ENCODE measurements around the gene SUGCT.

Gene SUGCT

DNA sequence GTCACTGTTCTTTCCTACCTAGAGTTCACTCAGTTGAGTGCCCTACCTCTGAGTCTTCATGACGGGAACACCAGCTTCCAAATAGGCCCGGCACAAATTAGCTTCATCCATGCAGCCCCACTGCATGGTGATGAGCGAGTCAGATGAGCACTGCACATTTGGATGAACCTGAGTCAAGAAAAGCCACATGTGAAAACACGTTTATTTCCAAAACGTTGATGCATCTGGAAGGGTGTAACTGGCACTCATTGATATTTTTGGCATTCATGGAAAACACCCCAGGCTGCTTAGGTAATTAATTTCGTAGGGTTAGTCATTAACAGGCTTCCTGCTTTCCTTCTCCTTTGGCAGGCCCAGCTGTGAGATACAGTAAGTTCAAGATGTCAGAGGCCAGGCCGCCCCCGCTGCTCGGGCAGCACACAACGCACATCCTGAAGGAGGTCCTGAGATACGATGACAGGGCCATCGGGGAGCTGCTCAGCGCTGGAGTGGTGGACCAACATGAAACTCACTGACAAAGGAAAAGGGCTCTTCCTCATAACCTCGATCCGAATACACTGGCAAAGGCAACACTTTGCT lies 725.2 kb downstream of the SUGCT start:
- Histone ChIP-seq H3K36me3 (ENCODE audit: insufficient read depth, insufficient read length, low read length) (no peaks in the 10 kb centered on the region), H3K9ac (ENCODE audit: insufficient read length, low read depth) (no peak overlapping the region), H3K4me1 (ENCODE audit: insufficient read depth, insufficient read length) (no peaks in the 10 kb centered on the region), H3K4me3 (ENCODE audit: insufficient read length, low read depth) (no peak overlapping the region), H3K9me3 (ENCODE audit: insufficient read depth, low read length) (no peaks in the 10 kb centered on the region), H3K27me3 (ENCODE audit: insufficient read depth, insufficient read length) (no peaks in the 10 kb centered on the region)
- TF ChIP-seq SUZ12 (IDR thresholded peaks at IDR 0.05; ENCODE audit: extremely low read depth, insufficient read depth, insufficient read length), result no peak
- TF ChIP-seq ZNF274 (IDR thresholded peaks at IDR 0.05; ENCODE audit: low read depth, low read length), result no peak
- TF ChIP-seq YY1 (IDR thresholded peaks at IDR 0.05; ENCODE audit: insufficient read depth, insufficient read length), result no peak
- no peak for DNase-seq (ENCODE audit: low read depth, low spot score)

- no peak for DNase-seq (ENCODE audit: low read depth, low spot score)
- H3K4me3 ChIP-seq (ENCODE audit: insufficient read length, low read depth), result no peak overlapping the region
- H3K4me1 ChIP-seq (ENCODE audit: insufficient read depth, insufficient read length), result peaks cover 2% of the 10 kb centered on the region
- H3K9ac ChIP-seq (ENCODE audit: insufficient read length, low read depth), result no peak overlapping the region
- H3K36me3 ChIP-seq (ENCODE audit: insufficient read depth, insufficient read length, low read length), result no peaks in the 10 kb centered on the region
- no peaks in the 10 kb centered on the region for H3K27me3 ChIP-seq (ENCODE audit: insufficient read depth, insufficient read length)
- peaks cover 21% of the 10 kb centered on the region for H3K9me3 ChIP-seq (ENCODE audit: insufficient read depth, low read length)
- no peak for TF ChIP-seq YY1 (IDR thresholded peaks at IDR 0.05; ENCODE audit: insufficient read depth, insufficient read length)
- TF ChIP-seq SUZ12 (IDR thresholded peaks at IDR 0.05; ENCODE audit: extremely low read depth, insufficient read depth, insufficient read length), result no peak
- TF ChIP-seq ZNF274 (IDR thresholded peaks at IDR 0.05; ENCODE audit: low read depth, low read length), result no peak
These were observed 730.8 kb downstream of the SUGCT start for GRCh38 chr7:40865441-40866233.

GRCh38 chr7:40866601-40867000 lies 731.8 kb downstream of the SUGCT start:
- no peak overlapping the region for H3K4me3 ChIP-seq (ENCODE audit: insufficient read length, low read depth)
- TF ChIP-seq ZNF274 (IDR thresholded peaks at IDR 0.05; ENCODE audit: low read depth, low read length) (no peak), YY1 (IDR thresholded peaks at IDR 0.05; ENCODE audit: insufficient read depth, insufficient read length) (no peak), SUZ12 (IDR thresholded peaks at IDR 0.05; ENCODE audit: extremely low read depth, insufficient read depth, insufficient read length) (no peak)
- peaks cover 2% of the 10 kb centered on the region for H3K4me1 ChIP-seq (ENCODE audit: insufficient read depth, insufficient read length)
- no peak overlapping the region for H3K9ac ChIP-seq (ENCODE audit: insufficient read length, low read depth)
- H3K36me3 ChIP-seq (ENCODE audit: insufficient read depth, insufficient read length, low read length), result no peaks in the 10 kb centered on the region
- peaks cover 31% of the 10 kb centered on the region for H3K9me3 ChIP-seq (ENCODE audit: insufficient read depth, low read length)
- H3K27me3 ChIP-seq (ENCODE audit: insufficient read depth, insufficient read length), result no peaks in the 10 kb centered on the region
- no peak for DNase-seq (ENCODE audit: low read depth, low spot score)

- H3K9ac ChIP-seq (ENCODE audit: insufficient read length, low read depth), result no peak overlapping the region
- peaks cover 2% of the 10 kb centered on the region for H3K4me1 ChIP-seq (ENCODE audit: insufficient read depth, insufficient read length)
- H3K4me3 ChIP-seq (ENCODE audit: insufficient read length, low read depth), result no peak overlapping the region
- TF ChIP-seq ZNF274 (IDR thresholded peaks at IDR 0.05; ENCODE audit: low read depth, low read length) (no peak), SUZ12 (IDR thresholded peaks at IDR 0.05; ENCODE audit: extremely low read depth, insufficient read depth, insufficient read length) (no peak), YY1 (IDR thresholded peaks at IDR 0.05; ENCODE audit: insufficient read depth, insufficient read length) (no peak)
- DNase-seq (ENCODE audit: low read depth, low spot score), result no peak
- peaks cover 35% of the 10 kb centered on the region for H3K9me3 ChIP-seq (ENCODE audit: insufficient read depth, low read length)
- no peaks in the 10 kb centered on the region for H3K36me3 ChIP-seq (ENCODE audit: insufficient read depth, insufficient read length, low read length)
- H3K27me3 ChIP-seq (ENCODE audit: insufficient read depth, insufficient read length), result no peaks in the 10 kb centered on the region
These were observed 735.3 kb downstream of the SUGCT start for GRCh38 chr7:40870108-40870507.

DNA sequence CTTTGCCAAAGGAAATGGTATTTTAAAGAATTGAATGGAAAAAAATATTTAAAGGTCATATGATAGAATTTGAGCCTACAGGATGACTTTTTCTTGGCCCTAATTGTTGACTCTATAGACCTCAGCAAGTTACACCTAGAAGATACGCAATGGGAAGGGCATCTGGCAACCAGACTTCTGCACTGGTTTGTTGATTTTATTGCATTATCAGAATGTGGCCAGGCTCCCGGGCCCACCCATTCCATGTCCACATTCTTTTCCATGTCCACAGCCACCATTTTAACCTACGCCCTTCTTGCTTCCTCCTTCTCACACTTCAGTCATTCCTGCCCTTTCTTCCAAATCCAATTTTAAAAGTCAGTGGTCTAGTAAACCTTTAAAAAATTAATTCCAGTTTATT lies 738.4 kb downstream of the SUGCT start:
- no peaks in the 10 kb centered on the region for H3K27me3 ChIP-seq (ENCODE audit: insufficient read depth, insufficient read length)
- peaks cover 34% of the 10 kb centered on the region for H3K9me3 ChIP-seq (ENCODE audit: insufficient read depth, low read length)
- no peak for TF ChIP-seq YY1 (IDR thresholded peaks at IDR 0.05; ENCODE audit: insufficient read depth, insufficient read length)
- no peak for TF ChIP-seq SUZ12 (IDR thresholded peaks at IDR 0.05; ENCODE audit: extremely low read depth, insufficient read depth, insufficient read length)
- TF ChIP-seq ZNF274 (IDR thresholded peaks at IDR 0.05; ENCODE audit: low read depth, low read length), result no peak
- H3K36me3 ChIP-seq (ENCODE audit: insufficient read depth, insufficient read length, low read length), result no peaks in the 10 kb centered on the region
- no peak overlapping the region for H3K9ac ChIP-seq (ENCODE audit: insufficient read length, low read depth)
- no peaks in the 10 kb centered on the region for H3K4me1 ChIP-seq (ENCODE audit: insufficient read depth, insufficient read length)
- DNase-seq (ENCODE audit: low read depth, low spot score), result no peak
- H3K4me3 ChIP-seq (ENCODE audit: insufficient read length, low read depth), result no peak overlapping the region

GRCh38 chr7:40874756-40875155 lies 740.0 kb downstream of the SUGCT start:
- H3K36me3 ChIP-seq (ENCODE audit: insufficient read depth, insufficient read length, low read length), result no peaks in the 10 kb centered on the region
- no peak overlapping the region for H3K9ac ChIP-seq (ENCODE audit: insufficient read length, low read depth)
- peaks cover 19% of the 10 kb centered on the region for H3K9me3 ChIP-seq (ENCODE audit: insufficient read depth, low read length)
- no peaks in the 10 kb centered on the region for H3K4me1 ChIP-seq (ENCODE audit: insufficient read depth, insufficient read length)
- no peaks in the 10 kb centered on the region for H3K27me3 ChIP-seq (ENCODE audit: insufficient read depth, insufficient read length)
- no peak for DNase-seq (ENCODE audit: low read depth, low spot score)
- TF ChIP-seq YY1 (IDR thresholded peaks at IDR 0.05; ENCODE audit: insufficient read depth, insufficient read length), result no peak
- TF ChIP-seq ZNF274 (IDR thresholded peaks at IDR 0.05; ENCODE audit: low read depth, low read length), result no peak
- TF ChIP-seq SUZ12 (IDR thresholded peaks at IDR 0.05; ENCODE audit: extremely low read depth, insufficient read depth, insufficient read length), result no peak
- H3K4me3 ChIP-seq (ENCODE audit: insufficient read length, low read depth), result no peak overlapping the region

- H3K9ac ChIP-seq (ENCODE audit: insufficient read length, low read depth), result no peak overlapping the region
- no peaks in the 10 kb centered on the region for H3K36me3 ChIP-seq (ENCODE audit: insufficient read depth, insufficient read length, low read length)
- no peaks in the 10 kb centered on the region for H3K27me3 ChIP-seq (ENCODE audit: insufficient read depth, insufficient read length)
- TF ChIP-seq SUZ12 (IDR thresholded peaks at IDR 0.05; ENCODE audit: extremely low read depth, insufficient read depth, insufficient read length), result no peak
- TF ChIP-seq YY1 (IDR thresholded peaks at IDR 0.05; ENCODE audit: insufficient read depth, insufficient read length), result no peak
- no peak for TF ChIP-seq ZNF274 (IDR thresholded peaks at IDR 0.05; ENCODE audit: low read depth, low read length)
- no peaks in the 10 kb centered on the region for H3K4me1 ChIP-seq (ENCODE audit: insufficient read depth, insufficient read length)
- peaks cover 4% of the 10 kb centered on the region for H3K9me3 ChIP-seq (ENCODE audit: insufficient read depth, low read length)
- no peak for DNase-seq (ENCODE audit: low read depth, low spot score)
- H3K4me3 ChIP-seq (ENCODE audit: insufficient read length, low read depth), result no peak overlapping the region
These were observed 741.8 kb downstream of the SUGCT start for GRCh38 chr7:40876601-40877000.
